Smooth muscle cell of trachea (primary cell): ENCODE data around the gene CYRIA. TPM values are rescaled to one million over a fixed set of nuclear protein-coding genes. Genes with fewer than 3 reads are reported as not detected.

Experiments used
- total RNA-seq: library from RNA; depleted of rRNA; stranded (reverse); fragments of >200 nt; gene quantifications from 2 replicates; pipeline ENCODE4 v1.2.1, GENCODE V29; 2014

The CYRIA gene
- 4.3 and 4.5 TPM in 2 replicates for total RNA-seq

DNA sequence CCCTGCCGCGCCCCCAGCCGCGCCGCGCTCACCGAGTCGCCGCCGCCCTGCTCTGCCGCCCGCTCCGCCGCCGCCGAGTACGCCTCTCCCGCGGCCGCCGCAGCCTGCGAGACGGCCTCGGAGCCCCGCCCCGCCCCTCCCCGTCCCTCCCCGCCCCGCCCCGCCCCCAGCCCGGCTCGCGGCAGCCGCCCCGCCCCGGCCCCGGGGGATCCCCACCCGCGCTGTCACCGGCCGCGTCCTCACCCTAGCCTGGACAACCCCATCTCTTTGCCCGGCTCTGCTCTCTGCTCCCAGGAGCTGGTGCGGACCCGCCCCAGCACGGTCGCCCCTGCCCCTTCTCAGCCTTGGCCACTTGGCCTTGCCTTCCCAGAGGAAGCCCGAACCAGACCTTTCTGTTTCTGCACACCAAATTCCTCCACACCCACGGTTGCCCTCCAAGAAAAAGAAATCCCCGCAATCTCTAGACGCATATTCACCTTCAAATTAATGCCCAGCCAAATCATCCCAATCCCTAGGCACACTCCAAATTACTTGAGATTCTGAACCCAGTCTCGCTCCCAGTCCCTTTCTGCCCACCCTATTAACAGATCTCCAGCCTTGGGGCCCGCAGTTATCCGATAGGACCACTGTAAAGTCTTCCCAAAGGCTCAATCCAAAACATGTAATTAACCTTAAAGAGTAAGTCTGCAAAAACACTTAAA is at the start of gene CYRIA:
Gene CYRIA, minus strand, starts transcription at position 87 of the 701 bp plus-strand sequence. CDS start 77,715 bp downstream, outside the sequence.

